Measurements from ENCODE around the gene DCLRE1B.

The DCLRE1B gene

GRCh38 chr1:113887402-113888175 lies 17.5 kb upstream of the DCLRE1B start, which contains the start of gene BCL2L15:
TSS of gene BCL2L15 (minus strand) at chr1:113887581. CDS start at chr1:113887375, 206 bp downstream.
- no peak for DNase-seq (ENCODE audit: low spot score)

- DNase-seq (ENCODE audit: low spot score) = no peak
Measured at GRCh38 chr1:113890816-113891215, 14.3 kb upstream of the DCLRE1B start.

GRCh38 chr1:113891631-113892220 lies 13.4 kb upstream of the DCLRE1B start:
- no peak for DNase-seq (ENCODE audit: low spot score)

GRCh38 chr1:113893267-113893666 lies 11.9 kb upstream of the DCLRE1B start:
- no peak for DNase-seq (ENCODE audit: low spot score)

- no peak for DNase-seq (ENCODE audit: low spot score)
Measured at GRCh38 chr1:113895098-113895497, 10.0 kb upstream of the DCLRE1B start.

GRCh38 chr1:113895961-113896360 lies 9.2 kb upstream of the DCLRE1B start:
- DNase-seq (ENCODE audit: low spot score) = no peak

- DNase-seq (ENCODE audit: low spot score) = no peak
Measured at GRCh38 chr1:113898241-113898814, 6.8 kb upstream of the DCLRE1B start.

- DNase-seq (ENCODE audit: low spot score) = no peak
Measured at GRCh38 chr1:113899111-113899510, 6.0 kb upstream of the DCLRE1B start.

GRCh38 chr1:113901191-113901590 lies 3.9 kb upstream of the DCLRE1B start:
- no peak for DNase-seq (ENCODE audit: low spot score)

- DNase-seq (ENCODE audit: low spot score) = peak; percentile 38
Measured at GRCh38 chr1:113903501-113904292, 1.4 kb upstream of the DCLRE1B start.

GRCh38 chr1:113904293-113904673 lies 843 bp upstream of the DCLRE1B start:
- DNase-seq (ENCODE audit: low spot score) = no peak

- peak; percentile 16 for DNase-seq (ENCODE audit: low spot score)
Measured at GRCh38 chr1:113905435-113905861, 322 bp downstream of the DCLRE1B start.

GRCh38 chr1:113912594-113913311 lies 7.6 kb downstream of the DCLRE1B start:
- no peak for DNase-seq (ENCODE audit: low spot score)

- DNase-seq (ENCODE audit: low spot score) = no peak
Measured at GRCh38 chr1:113913312-113913668, 8.2 kb downstream of the DCLRE1B start.

GRCh38 chr1:113913887-113914664 lies 8.9 kb downstream of the DCLRE1B start:
- no peak for DNase-seq (ENCODE audit: low spot score)

GRCh38 chr1:113916974-113917373 lies 11.8 kb downstream of the DCLRE1B start:
- no peak for DNase-seq (ENCODE audit: low spot score)

GRCh38 chr1:113917400-113918082 lies 12.4 kb downstream of the DCLRE1B start:
- peak; percentile 61 for DNase-seq (ENCODE audit: low spot score)

- no peak for DNase-seq (ENCODE audit: low spot score)
Measured at GRCh38 chr1:113918243-113918642, 13.1 kb downstream of the DCLRE1B start.

GRCh38 chr1:113922957-113923356 lies 17.8 kb downstream of the DCLRE1B start:
- no peak for DNase-seq (ENCODE audit: low spot score)

GRCh38 chr1:113924473-113924872 lies 19.3 kb downstream of the DCLRE1B start:
- no peak for DNase-seq (ENCODE audit: low spot score)
